ENCODE measurements around the gene GPSM3. TPM values are rescaled to one million over a fixed set of nuclear protein-coding genes. Genes with fewer than 3 reads are reported as not detected.

Gene GPSM3
- total and polyA plus RNA-seq, 2 of the 13 experiments (the other 11 are each of a cell fraction or from before 2014, with no cell fraction given), result 0.18 to 6.2 TPM

GRCh38 chr6:32154514-32155161, 37.8 kb downstream of the GPSM3 start (continued):
- TF ChIP-seq PHF21A (CRISPR knock-in tag; IDR thresholded peaks at IDR 0.05) (no peak), MAZ (IDR thresholded peaks at IDR 0.05; ENCODE audit: borderline replicate concordance, low read depth, low read length) (0 out of 2 replicates have a peak, but pooled peaks have one; percentile 10), MAZ (CRISPR knock-in tag; IDR thresholded peaks at IDR 0.05; ENCODE audit: low read depth) (no peak), ZNF503 (CRISPR knock-in tag; IDR thresholded peaks at IDR 0.05) (no peak), AHR (CRISPR knock-in tag; IDR thresholded peaks at IDR 0.05) (no peak), SIN3B (IDR thresholded peaks at IDR 0.05; ENCODE audit: low read length) (no peak), EZH2 (conservative IDR thresholded peaks at IDR 0.05; ENCODE audit: low read depth, low read length) (no peak), SMARCC2 (IDR thresholded peaks at IDR 0.05) (no peak), ZFP41 (CRISPR knock-in tag; IDR thresholded peaks at IDR 0.05; ENCODE audit: borderline replicate concordance) (peak; percentile 86; the same call in 1 of the 2 replicates), ZNF83 (CRISPR knock-in tag; IDR thresholded peaks at IDR 0.05; ENCODE audit: borderline replicate concordance) (0 out of 2 replicates have a peak, but pooled peaks have one; percentile 83), ZNF256 (CRISPR knock-in tag; conservative IDR thresholded peaks at IDR 0.05) (no peak), MTERF4 (CRISPR knock-in tag; IDR thresholded peaks at IDR 0.05) (peak; percentile 93; the same call in 1 of the 2 replicates), GRHL1 (CRISPR knock-in tag; conservative IDR thresholded peaks at IDR 0.05) (no peak), AKAP8 (CRISPR knock-in tag; IDR thresholded peaks at IDR 0.05) (no peak), TBP (CRISPR knock-in tag; IDR thresholded peaks at IDR 0.05) (no peak), HDAC1 (CRISPR knock-in tag; IDR thresholded peaks at IDR 0.05) (peak; percentile 89), ZNF362 (CRISPR knock-in tag; IDR thresholded peaks at IDR 0.05; ENCODE audit: borderline replicate concordance) (no peak), FOXO1 (CRISPR knock-in tag; IDR thresholded peaks at IDR 0.05) (peak; percentile 10; the same call in 1 of the 2 replicates), MNT (IDR thresholded peaks at IDR 0.05) (no peak), TBX2 (CRISPR knock-in tag; IDR thresholded peaks at IDR 0.05; ENCODE audit: borderline replicate concordance) (no peak; the same call in 1 of the 2 replicates), RARA (CRISPR knock-in tag; IDR thresholded peaks at IDR 0.05) (no peak), ZNF24 (IDR thresholded peaks at IDR 0.05) (no peak), ZKSCAN1 (IDR thresholded peaks at IDR 0.05; ENCODE audit: low read length) (no peak), TAF1 (CRISPR knock-in tag; IDR thresholded peaks at IDR 0.05) (no peak)
